Pancreas (tissue), 10 donors: ENCODE measurements around the gene IP6K2. TPM values are rescaled to one million over a fixed set of nuclear protein-coding genes. Genes with fewer than 3 reads are reported as not detected.
A peak's percentile ranks its signal among the peaks of the same experiment; 100 is the strongest.

Experiments
- ATAC-seq, 4 donors: fragments of 200-7000 bp; cut with Tn5 transposase; one replicate each; pipeline versions ENCODE4 v1.8.0 to v1.9.1; 2020; ENCODE audit warnings: mild to moderate bottlenecking in 4 of 4, moderate library complexity in 4 of 4
- DNase-seq, 6 donors: peaks; one replicate each; pipeline ENCODE4 v3.0.0-alpha.2; 2020
- FAIRE-seq: peaks from 2 replicates; lab custom pipeline; 2012; peaks lifted over from hg19 to GRCh38; lab: Jason Lieb, UNC
- H3K27ac ChIP-seq, 4 donors: fragments of 200-600 bp; sonication (generic); 1 replicate in 3 of 4; 2 replicates in 1 of 4; pipeline versions ENCODE4 v1.5.0 to v1.8.0; 2020
- H3K27me3 ChIP-seq, 4 donors: fragments of 200-600 bp; one replicate each; pipeline ENCODE4 v1.8.0; 2021
- H3K36me3 ChIP-seq, 3 donors: fragments of 200-600 bp; sonication (generic) in 1 of 3; one replicate each; pipeline versions ENCODE4 v1.5.0 to v1.8.0; 2020 to 2021
- H3K4me1 ChIP-seq, 3 donors: fragments of 200-600 bp; one replicate each; pipeline ENCODE4 v1.8.0; 2021
- H3K4me3 ChIP-seq, 4 donors: fragments of 200-600 bp; sonication (generic) in 2 of 4; one replicate each; pipeline versions ENCODE4 v1.5.0 to v1.8.0; 2020 to 2021
- H3K9me3 ChIP-seq, 4 donors: fragments of 200-600 bp; one replicate each; pipeline ENCODE4 v1.8.0; 2021
- WGBS, 2 donors: extraction: QIAGEN DNeasy Blood & Tissue Kit; methylation state at CpG; one replicate each; pipeline ENCODE4 v1.1.7; 2013; 5-methylcytosine and 5-hydroxymethylcytosine counted together
- intact Hi-C, 3 donors: fragments of 100-400 bp; cut with DNase I; formaldehyde crosslinking; loops; one replicate each; pipeline versions ENCODE4 v1.11.1 to v1.14.2; 2022
- polyA plus RNA-seq, 2 donors: library from polyadenylated mRNA; stranded (reverse); fragments of 200-250 nt; gene quantifications; one replicate each; pipeline ENCODE4 v1.2.3, GENCODE V29; 2013
- total RNA-seq, 6 donors: library from RNA; stranded (reverse); fragmentation: NEBNext Ultra II Directional in 4 of 6; extraction: Animal tissue kit (Norgen Biotek cat#: 25700) in 4 of 6; gene quantifications; one replicate each; pipeline versions ENCODE4 v1.2.1 to v1.2.4, GENCODE V29; 2021 to 2023
- TF ChIP-seq, protein P1 (sequence below), 4 donors: fragments of 200-600 bp; sonication (generic) in 3 of 4; IDR thresholded peaks; one replicate each; pipeline versions ENCODE4 v1.5.0 to v1.8.0; 2021; ENCODE audit warnings: antibody characterized with exemption in 4 of 4
- donor health status: healthy with polysubstance abuse.
- donor health status: DM: no; HTN: no; CAD: no; lungs with moderate emphysema.
- donor health status: DM: no; HTN: no; CAD: no.
- donor health status: control.
- donor health status: control.
- donor health status: Bipolar disorder and iron deficiency.
- donor health status: DM: yes; HTN: yes; CAD: no.
- donor health status: DM: no; HTN: no; CAD: no.
- donor health status: DM: no; HTN: no; CAD: no.
- donor health status: DM: yes; HTN: yes; CAD: no.

IP6K2 gene
- total and polyA plus RNA-seq, 8 donors: 19.1 to 107 (median 35.3) TPM

DNA sequence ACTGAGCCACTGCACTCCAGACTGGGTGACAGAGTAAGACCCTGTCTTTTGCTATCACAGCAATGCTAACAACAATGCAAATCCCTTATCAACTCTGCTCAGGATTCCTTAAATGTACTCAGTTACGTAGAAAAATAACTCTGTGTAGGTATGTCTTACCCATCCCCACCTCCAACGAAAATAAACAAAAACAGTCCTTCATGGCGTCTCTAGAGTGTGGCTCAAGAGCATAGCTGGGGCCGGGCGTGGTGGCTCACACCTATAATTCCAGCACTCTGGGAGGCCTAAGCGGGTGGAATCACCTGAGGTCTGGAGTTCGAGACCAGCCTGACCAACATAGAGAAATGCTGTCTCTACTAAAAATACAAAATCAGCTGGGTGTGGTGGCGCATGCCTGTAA, 18.1 kb downstream of the IP6K2 start:
- FAIRE-seq (no peak), DNase-seq (no peak), ATAC-seq (no peak)
- Histone ChIP-seq H3K4me3 (no peak overlapping the region), H3K9me3 (no peaks in the 10 kb centered on the region), H3K4me1 (peaks cover 12 to 15% (median 12%) of the 10 kb centered on the region in 3 donors), H3K27ac (no peak overlapping the region), H3K36me3 (peaks cover 0 to 7% (median 4%) of the 10 kb centered on the region in 3 donors), H3K27me3 (no peaks in the 10 kb centered on the region)
- intact Hi-C loops: no loop called here
- WGBS, 2 donors: 93 to 97% methylated on average over 8 of the region's 8 CpGs
- TF ChIP-seq, protein P1, sequence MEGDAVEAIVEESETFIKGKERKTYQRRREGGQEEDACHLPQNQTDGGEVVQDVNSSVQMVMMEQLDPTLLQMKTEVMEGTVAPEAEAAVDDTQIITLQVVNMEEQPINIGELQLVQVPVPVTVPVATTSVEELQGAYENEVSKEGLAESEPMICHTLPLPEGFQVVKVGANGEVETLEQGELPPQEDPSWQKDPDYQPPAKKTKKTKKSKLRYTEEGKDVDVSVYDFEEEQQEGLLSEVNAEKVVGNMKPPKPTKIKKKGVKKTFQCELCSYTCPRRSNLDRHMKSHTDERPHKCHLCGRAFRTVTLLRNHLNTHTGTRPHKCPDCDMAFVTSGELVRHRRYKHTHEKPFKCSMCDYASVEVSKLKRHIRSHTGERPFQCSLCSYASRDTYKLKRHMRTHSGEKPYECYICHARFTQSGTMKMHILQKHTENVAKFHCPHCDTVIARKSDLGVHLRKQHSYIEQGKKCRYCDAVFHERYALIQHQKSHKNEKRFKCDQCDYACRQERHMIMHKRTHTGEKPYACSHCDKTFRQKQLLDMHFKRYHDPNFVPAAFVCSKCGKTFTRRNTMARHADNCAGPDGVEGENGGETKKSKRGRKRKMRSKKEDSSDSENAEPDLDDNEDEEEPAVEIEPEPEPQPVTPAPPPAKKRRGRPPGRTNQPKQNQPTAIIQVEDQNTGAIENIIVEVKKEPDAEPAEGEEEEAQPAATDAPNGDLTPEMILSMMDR (IDR thresholded peaks at IDR 0.05): no peak

DNA sequence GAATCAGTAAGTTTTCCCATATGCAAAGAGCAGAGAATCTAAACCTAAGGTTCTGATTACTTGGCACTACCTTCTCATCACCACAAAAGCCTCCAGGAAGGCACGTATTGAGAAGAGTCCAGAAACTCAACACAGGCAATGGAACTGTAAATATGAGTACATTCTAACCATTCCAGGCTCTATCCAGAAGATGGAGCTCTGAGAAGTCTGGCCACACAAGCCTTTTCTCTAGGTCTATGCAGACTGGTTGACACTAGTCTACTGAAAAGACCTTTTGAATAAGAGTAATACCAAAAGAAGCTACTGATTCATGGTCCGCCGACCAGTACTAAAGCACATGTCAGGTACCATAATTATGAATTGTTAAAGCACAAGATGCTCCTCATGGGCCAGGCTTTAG, 19.1 kb downstream of the IP6K2 start:
- Histone ChIP-seq H3K4me3 (no peak overlapping the region), H3K27me3 (no peaks in the 10 kb centered on the region), H3K4me1 (peaks cover 10 to 13% (median 12%) of the 10 kb centered on the region in 3 donors), H3K36me3 (peaks cover 4 to 9% (median 9%) of the 10 kb centered on the region in 3 donors), H3K27ac (no peak overlapping the region), H3K9me3 (no peaks in the 10 kb centered on the region)
- DNase-seq: no peak
- FAIRE-seq: no peak
- WGBS, 2 donors: 79 to 83% methylated on average over 3 of the region's 3 CpGs
- no peak for ATAC-seq
- intact Hi-C loops: no loop called here
- TF ChIP-seq, protein P1 (IDR thresholded peaks at IDR 0.05): no peak

DNA sequence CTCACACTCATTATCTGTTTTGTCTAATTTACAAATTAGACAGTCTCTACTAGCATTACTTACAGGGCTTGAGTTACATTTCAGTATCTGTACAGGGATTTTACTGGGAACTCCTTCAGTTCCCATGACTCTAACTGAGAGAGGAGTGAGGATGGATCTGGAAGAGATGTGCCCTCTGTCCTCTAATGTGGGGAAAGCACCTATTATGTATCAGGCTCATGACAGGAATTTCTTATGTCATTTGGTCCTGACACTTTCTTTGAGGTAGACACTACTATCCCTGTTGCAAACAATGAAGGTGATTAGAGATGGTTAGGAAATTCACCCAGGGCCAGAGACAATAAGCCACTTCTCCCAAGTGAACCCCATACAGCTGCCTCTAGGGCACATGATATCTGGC, 20.4 kb downstream of the IP6K2 start:
- no peaks in the 10 kb centered on the region for H3K27me3 ChIP-seq
- H3K36me3 ChIP-seq: peaks cover 4 to 23% (median 22%) of the 10 kb centered on the region in 3 donors
- FAIRE-seq (no peak), ATAC-seq (no peak), DNase-seq (no peak)
- intact Hi-C loops: no loop called here
- no peak overlapping the region for H3K4me3 ChIP-seq
- TF ChIP-seq, protein P1 (IDR thresholded peaks at IDR 0.05): no peak
- peaks cover 10 to 13% (median 12%) of the 10 kb centered on the region in 3 donors for H3K4me1 ChIP-seq
- no peak overlapping the region for H3K27ac ChIP-seq
- H3K9me3 ChIP-seq: no peaks in the 10 kb centered on the region

DNA sequence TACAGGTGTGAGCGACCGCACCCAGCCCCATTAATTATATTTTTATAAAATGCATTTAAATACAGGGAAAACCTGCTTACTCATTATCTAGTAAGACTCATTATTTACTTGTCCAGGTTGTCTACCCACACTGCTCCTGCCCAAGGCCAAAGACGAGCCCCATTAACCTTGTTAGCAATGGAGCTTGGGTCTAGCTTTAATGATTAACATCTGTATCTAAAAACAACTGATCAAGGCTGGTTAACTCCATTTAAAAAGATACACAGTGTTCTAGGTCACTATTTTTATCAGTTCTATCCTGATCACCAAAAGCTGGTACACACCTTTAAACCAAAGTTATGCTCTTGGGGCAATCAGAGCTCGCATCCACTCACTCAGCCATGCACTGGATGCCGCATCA, 20.9 kb downstream of the IP6K2 start:
- H3K9me3 ChIP-seq: no peaks in the 10 kb centered on the region
- H3K36me3 ChIP-seq: peaks cover 5 to 27% (median 24%) of the 10 kb centered on the region in 3 donors
- DNase-seq (no peak), FAIRE-seq (no peak), ATAC-seq (peak in 2 of 4 donors; percentile 32 to 52)
- WGBS, 2 donors: 53 to 54% methylated on average over 5 of the region's 5 CpGs
- TF ChIP-seq, protein P1 (IDR thresholded peaks at IDR 0.05): no peak
- no peaks in the 10 kb centered on the region for H3K27me3 ChIP-seq
- H3K27ac ChIP-seq: peak overlapping the region in 1 of 4 donors; percentile 27
- no peak overlapping the region for H3K4me3 ChIP-seq
- H3K4me1 ChIP-seq: peaks cover 10 to 13% (median 12%) of the 10 kb centered on the region in 3 donors
- intact Hi-C loops: no loop called here

DNA sequence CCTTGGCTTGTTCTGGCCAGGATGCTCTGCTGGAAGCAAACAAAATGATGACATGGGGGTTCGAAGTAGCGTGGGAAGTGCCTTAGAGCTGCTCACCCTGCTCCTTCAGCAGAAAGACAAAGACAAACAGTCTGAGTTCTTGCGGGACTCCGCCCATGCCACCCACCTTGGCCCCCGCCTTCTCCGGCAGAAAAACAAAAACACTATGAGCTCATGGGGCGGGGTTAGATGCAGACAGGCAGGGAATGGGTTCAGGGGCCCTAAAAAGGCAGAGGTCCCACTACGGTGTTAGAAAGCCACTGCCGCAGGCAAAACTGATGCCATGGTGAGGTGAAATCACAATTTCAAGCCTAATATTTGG, 21.6 kb downstream of the IP6K2 start:
- TF ChIP-seq, protein P1 (IDR thresholded peaks at IDR 0.05): no peak
- FAIRE-seq (no peak), ATAC-seq (peak in 3 of 4 donors; percentile 13 to 30 (median 27)), DNase-seq (no peak)
- WGBS, 2 donors: 87 to 90% methylated on average over 9 of the region's 9 CpGs
- peaks cover 10 to 13% (median 12%) of the 10 kb centered on the region in 3 donors for H3K4me1 ChIP-seq
- intact Hi-C loops: no loop called here
- H3K27ac ChIP-seq: peak overlapping the region in 1 of 4 donors; percentile 33
- no peaks in the 10 kb centered on the region for H3K9me3 ChIP-seq
- H3K36me3 ChIP-seq: peaks cover 9 to 34% (median 24%) of the 10 kb centered on the region in 3 donors
- no peaks in the 10 kb centered on the region for H3K27me3 ChIP-seq
- no peak overlapping the region for H3K4me3 ChIP-seq
